H1 (cell line): ENCODE data around the gene B9D2. TPM values are rescaled to one million over a fixed set of nuclear protein-coding genes. Genes with fewer than 3 reads are reported as not detected.
A peak's percentile ranks its signal among the peaks of the same experiment; 100 is the strongest.

Experiments
- CHD2 ChIP-seq: IDR thresholded peaks from 2 replicates; pipeline ENCODE4 v1.6.1; 2012; ENCODE audit warnings: low read length, improper control_type of control experiment
- CREB1 ChIP-seq: IDR thresholded peaks from 2 replicates; pipeline ENCODE4 v1.6.1; 2012; ENCODE audit warnings: inconsistent platforms
- EGR1 ChIP-seq: IDR thresholded peaks from 2 replicates; pipeline ENCODE4 v1.6.1; 2011; ENCODE audit warnings: low read depth, low read length, borderline replicate concordance
- EP300 ChIP-seq, 2 experiments: IDR thresholded peaks; 1 replicate in 1 of 2; 2 replicates in 1 of 2; pipeline ENCODE4 v1.6.1; 2011 to 2012; ENCODE audit warnings: low read depth in 2 of 2, low read length in 2 of 2, mild to moderate bottlenecking in 2 of 2, borderline replicate concordance in 1 of 2, inconsistent platforms in 1 of 2, moderate library complexity in 1 of 2
- HDAC6 ChIP-seq: IDR thresholded peaks from one replicate; pipeline ENCODE4 v1.7.1; 2012; ENCODE audit warnings: low read depth, mild to moderate bottlenecking, inconsistent platforms, low read length, moderate library complexity
- JUND ChIP-seq: IDR thresholded peaks from 2 replicates; pipeline ENCODE4 v1.6.1; 2011; ENCODE audit warnings: mild to moderate bottlenecking, improper control_type of control experiment, low read length
- KDM1A ChIP-seq: fragments of 200-600, 300-600 bp; sonication (generic); IDR thresholded peaks from 2 replicates; pipeline ENCODE4 v1.7.1; 2016; ENCODE audit warnings: mild to moderate bottlenecking, low read length, borderline replicate concordance
- RAD21 ChIP-seq, 2 experiments: IDR thresholded peaks in 1 of 2; conservative IDR thresholded peaks in 1 of 2; 2 replicates each; pipeline ENCODE4 v1.6.1; 2011; ENCODE audit warnings: low read depth in 2 of 2, low read length in 2 of 2, improper control_type of control experiment in 1 of 2, inconsistent platforms in 1 of 2, mild to moderate bottlenecking in 1 of 2, moderate library complexity in 1 of 2
- RBBP5 ChIP-seq: IDR thresholded peaks from 2 replicates; pipeline ENCODE4 v1.7.1; 2012; ENCODE audit warnings: low read depth, mild to moderate bottlenecking, inconsistent platforms, low read length, moderate library complexity, borderline replicate concordance
- SP4 ChIP-seq: IDR thresholded peaks from 2 replicates; pipeline ENCODE4 v1.6.1; 2012; ENCODE audit warnings: low read length, inconsistent platforms
- TBP ChIP-seq: IDR thresholded peaks from 2 replicates; pipeline ENCODE4 v1.6.1; 2011; ENCODE audit warnings: low read depth, low read length, improper control_type of control experiment
- USF2 ChIP-seq: IDR thresholded peaks from 2 replicates; pipeline ENCODE4 v1.6.1; 2011; ENCODE audit warnings: low read length, improper control_type of control experiment
- YY1 ChIP-seq: IDR thresholded peaks from 2 replicates; pipeline ENCODE4 v1.6.1; 2011; ENCODE audit warnings: low read depth, mild to moderate bottlenecking, low read length
- ZNF274 ChIP-seq: IDR thresholded peaks from 2 replicates; pipeline ENCODE4 v1.7.0; 2012; ENCODE audit warnings: low read length, borderline replicate concordance; ENCODE audit errors: extremely low read depth
- polyA plus RNA-seq, 7 experiments: library from polyadenylated mRNA; depleted of rRNA in 3 of 7; stranded (reverse) in 5 of 7; unstranded in 2 of 7; fragments of >200 nt in 5 of 7; fragments of 200-250 nt in 2 of 7; gene quantifications; 1 replicate in 5 of 7; 2 replicates in 1 of 7; 4 replicates in 1 of 7; pipeline versions ENCODE4 v1.2.1 to v1.2.3, GENCODE V29; 2011 to 2013; ENCODE audit warnings: missing spikeins in 2 of 7, mixed read lengths in 2 of 7
- total RNA-seq: library from RNA; stranded (reverse); fragmentation: NEBNext Ultra II Directional; extraction: Animal tissue kit (Norgen Biotek cat#: 25700); gene quantifications from 2 replicates; pipeline ENCODE4 v1.2.1, GENCODE V29; 2021
- TF ChIP-seq, protein P1 (sequence below): IDR thresholded peaks from 2 replicates; pipeline ENCODE4 v1.6.1; 2012; ENCODE audit warnings: low read length, inconsistent platforms
- TF ChIP-seq, protein P2 (sequence below), 3 experiments: IDR thresholded peaks; 1 replicate in 2 of 3; 2 replicates in 1 of 3; pipeline versions ENCODE4 v1.5.1 to v1.6.1; 2011; ENCODE audit warnings: low read length in 3 of 3, mild to moderate bottlenecking in 3 of 3, inconsistent platforms in 2 of 3, low read depth in 1 of 3, moderate library complexity in 1 of 3; ENCODE audit not compliant: insufficient read depth in 1 of 3; ENCODE audit errors: control extremely low read depth in 1 of 3
- TF ChIP-seq, protein P3 (sequence below): IDR thresholded peaks from 2 replicates; pipeline ENCODE4 v1.6.1; 2012; ENCODE audit warnings: inconsistent platforms

The B9D2 gene
- total and polyA plus RNA-seq, 2 of the 8 experiments (the other 6 are each of a cell fraction or from before 2014, with no cell fraction given): 4.9 to 6.3 TPM

DNA sequence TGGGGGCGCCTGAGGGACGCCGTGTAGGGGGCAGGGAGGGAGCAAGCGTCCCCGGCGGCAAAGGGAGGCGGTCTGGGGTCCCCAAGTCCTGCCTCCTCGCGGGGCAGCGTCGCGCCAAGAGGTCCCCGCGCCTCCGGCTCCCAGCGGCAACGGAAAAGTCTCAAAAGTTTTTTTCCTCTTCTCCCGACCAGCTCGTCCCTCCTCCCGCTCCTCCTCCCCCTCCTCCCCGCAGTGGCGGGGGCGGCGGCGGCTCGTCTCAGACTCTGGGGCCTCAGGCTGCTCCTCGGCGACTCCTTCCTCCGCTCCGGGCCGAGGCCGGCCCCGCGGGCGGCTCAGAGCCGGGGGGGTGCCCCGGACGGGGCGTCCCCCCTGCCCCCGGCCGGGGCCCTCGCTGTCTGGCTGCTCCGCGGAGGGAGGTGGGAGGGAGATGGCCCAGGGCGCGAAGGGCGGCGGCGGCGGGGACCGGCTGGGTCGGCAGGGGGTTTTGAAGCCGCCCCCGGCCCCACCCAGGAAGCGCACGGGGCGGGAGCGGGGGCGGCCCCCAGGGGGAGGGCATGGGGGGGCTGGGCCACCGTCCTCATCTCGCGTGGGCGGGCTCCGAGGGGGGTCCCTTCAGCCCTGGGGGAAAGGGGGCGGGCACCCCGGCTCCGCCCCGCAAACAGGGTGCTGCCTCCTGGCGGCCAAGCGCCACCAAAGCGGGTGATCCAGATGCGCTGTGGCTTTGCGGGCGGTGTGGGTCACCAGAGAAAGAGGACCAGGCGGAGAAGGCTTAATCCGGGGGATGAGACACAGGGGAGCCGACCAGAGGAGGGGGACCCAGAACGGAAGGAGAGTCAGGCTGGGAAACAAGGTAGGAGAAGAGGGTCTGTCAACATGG lies 10.2 kb downstream of the B9D2 start, which contains the start of gene TGFB1 (continued):
- TF ChIP-seq RBBP5 (no peak; the same call in 1 of the 2 replicates), YY1 (0 out of 2 replicates have a peak, but pooled peaks have one; percentile 34), EGR1 (peak; percentile 75; the same call in 1 of the 2 replicates), RAD21 (IDR thresholded peaks at IDR 0.05 in 1 of 2, conservative IDR thresholded peaks at IDR 0.05 in 1 of 2; ENCODE audit: low read depth in 2 of 2, low read length in 2 of 2) (peak; percentile 29 to 55; a peak in 3 of 4 replicates), TBP (no peak), HDAC6 (no peak), KDM1A (no peak), ZNF274 (no peak), CHD2 (no peak), CREB1 (0 out of 2 replicates have a peak, but pooled peaks have one; percentile 10), EP300 (IDR thresholded peaks at IDR 0.05; ENCODE audit: borderline replicate concordance in 1 of 2, low read depth in 2 of 2, low read length in 2 of 2) (no peak), JUND (no peak), USF2 (no peak), SP4 (no peak)
- TF ChIP-seq, protein P1, sequence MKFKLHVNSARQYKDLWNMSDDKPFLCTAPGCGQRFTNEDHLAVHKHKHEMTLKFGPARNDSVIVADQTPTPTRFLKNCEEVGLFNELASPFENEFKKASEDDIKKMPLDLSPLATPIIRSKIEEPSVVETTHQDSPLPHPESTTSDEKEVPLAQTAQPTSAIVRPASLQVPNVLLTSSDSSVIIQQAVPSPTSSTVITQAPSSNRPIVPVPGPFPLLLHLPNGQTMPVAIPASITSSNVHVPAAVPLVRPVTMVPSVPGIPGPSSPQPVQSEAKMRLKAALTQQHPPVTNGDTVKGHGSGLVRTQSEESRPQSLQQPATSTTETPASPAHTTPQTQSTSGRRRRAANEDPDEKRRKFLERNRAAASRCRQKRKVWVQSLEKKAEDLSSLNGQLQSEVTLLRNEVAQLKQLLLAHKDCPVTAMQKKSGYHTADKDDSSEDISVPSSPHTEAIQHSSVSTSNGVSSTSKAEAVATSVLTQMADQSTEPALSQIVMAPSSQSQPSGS: no peak
- TF ChIP-seq, protein P2, sequence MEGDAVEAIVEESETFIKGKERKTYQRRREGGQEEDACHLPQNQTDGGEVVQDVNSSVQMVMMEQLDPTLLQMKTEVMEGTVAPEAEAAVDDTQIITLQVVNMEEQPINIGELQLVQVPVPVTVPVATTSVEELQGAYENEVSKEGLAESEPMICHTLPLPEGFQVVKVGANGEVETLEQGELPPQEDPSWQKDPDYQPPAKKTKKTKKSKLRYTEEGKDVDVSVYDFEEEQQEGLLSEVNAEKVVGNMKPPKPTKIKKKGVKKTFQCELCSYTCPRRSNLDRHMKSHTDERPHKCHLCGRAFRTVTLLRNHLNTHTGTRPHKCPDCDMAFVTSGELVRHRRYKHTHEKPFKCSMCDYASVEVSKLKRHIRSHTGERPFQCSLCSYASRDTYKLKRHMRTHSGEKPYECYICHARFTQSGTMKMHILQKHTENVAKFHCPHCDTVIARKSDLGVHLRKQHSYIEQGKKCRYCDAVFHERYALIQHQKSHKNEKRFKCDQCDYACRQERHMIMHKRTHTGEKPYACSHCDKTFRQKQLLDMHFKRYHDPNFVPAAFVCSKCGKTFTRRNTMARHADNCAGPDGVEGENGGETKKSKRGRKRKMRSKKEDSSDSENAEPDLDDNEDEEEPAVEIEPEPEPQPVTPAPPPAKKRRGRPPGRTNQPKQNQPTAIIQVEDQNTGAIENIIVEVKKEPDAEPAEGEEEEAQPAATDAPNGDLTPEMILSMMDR (IDR thresholded peaks at IDR 0.05; ENCODE audit: control extremely low read depth in 1 of 3, insufficient read depth in 1 of 3, low read depth in 1 of 3, low read length in 3 of 3): peak; percentile 85 to 89 (median 86)
- TF ChIP-seq, protein P3, sequence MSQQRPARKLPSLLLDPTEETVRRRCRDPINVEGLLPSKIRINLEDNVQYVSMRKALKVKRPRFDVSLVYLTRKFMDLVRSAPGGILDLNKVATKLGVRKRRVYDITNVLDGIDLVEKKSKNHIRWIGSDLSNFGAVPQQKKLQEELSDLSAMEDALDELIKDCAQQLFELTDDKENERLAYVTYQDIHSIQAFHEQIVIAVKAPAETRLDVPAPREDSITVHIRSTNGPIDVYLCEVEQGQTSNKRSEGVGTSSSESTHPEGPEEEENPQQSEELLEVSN: peak; percentile 86
